OCI-LY7 (cell line): ENCODE measurements around the gene GIPC2.

Experiments
- EZH2phosphoT487 ChIP-seq: fragments of 200-600 bp; sonication (generic); IDR thresholded peaks from 2 replicates; pipeline ENCODE4 v1.6.1; 2018; ENCODE audit warnings: low read depth, borderline replicate concordance, mild to moderate bottlenecking, mixed run types, antibody characterized with exemption, low read length, moderate library complexity, mixed read lengths
- TF ChIP-seq, protein P1 (sequence below): fragments of 200-600 bp; sonication (generic); conservative IDR thresholded peaks from 2 replicates; pipeline ENCODE4 v1.5.1; 2014; ENCODE audit warnings: mild to moderate bottlenecking, antibody characterized with exemption, low read length, moderate library complexity, mixed read lengths

DNA sequence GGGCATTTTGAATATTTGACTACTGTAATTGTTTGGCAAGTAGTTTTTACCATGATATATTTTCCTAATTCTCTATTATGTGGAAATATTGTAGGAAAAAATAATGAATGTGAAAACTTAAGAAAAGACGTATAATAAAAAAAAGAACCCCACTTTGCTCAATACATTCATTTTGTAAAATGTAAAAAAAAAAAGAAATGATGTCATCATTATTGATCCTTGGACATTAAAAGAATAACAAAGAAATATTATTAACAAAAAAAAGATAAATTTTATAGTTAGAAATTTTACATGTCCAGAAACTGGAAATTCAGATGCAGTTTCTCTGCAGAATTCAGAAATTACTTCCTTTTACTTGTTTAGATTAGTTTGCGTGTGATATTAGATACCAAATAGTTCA lies 5.2 kb downstream of the GIPC2 start:
- TF ChIP-seq EZH2phosphoT487: no peak
- TF ChIP-seq, protein P1, sequence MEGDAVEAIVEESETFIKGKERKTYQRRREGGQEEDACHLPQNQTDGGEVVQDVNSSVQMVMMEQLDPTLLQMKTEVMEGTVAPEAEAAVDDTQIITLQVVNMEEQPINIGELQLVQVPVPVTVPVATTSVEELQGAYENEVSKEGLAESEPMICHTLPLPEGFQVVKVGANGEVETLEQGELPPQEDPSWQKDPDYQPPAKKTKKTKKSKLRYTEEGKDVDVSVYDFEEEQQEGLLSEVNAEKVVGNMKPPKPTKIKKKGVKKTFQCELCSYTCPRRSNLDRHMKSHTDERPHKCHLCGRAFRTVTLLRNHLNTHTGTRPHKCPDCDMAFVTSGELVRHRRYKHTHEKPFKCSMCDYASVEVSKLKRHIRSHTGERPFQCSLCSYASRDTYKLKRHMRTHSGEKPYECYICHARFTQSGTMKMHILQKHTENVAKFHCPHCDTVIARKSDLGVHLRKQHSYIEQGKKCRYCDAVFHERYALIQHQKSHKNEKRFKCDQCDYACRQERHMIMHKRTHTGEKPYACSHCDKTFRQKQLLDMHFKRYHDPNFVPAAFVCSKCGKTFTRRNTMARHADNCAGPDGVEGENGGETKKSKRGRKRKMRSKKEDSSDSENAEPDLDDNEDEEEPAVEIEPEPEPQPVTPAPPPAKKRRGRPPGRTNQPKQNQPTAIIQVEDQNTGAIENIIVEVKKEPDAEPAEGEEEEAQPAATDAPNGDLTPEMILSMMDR: no peak
